GDM1 (cell line): ENCODE measurements around the gene C6orf47.

Experiments used
- DNase-seq: peaks from one replicate; lab custom pipeline; 2025; lab: John Stamatoyannopoulos, UW

Gene C6orf47

DNA sequence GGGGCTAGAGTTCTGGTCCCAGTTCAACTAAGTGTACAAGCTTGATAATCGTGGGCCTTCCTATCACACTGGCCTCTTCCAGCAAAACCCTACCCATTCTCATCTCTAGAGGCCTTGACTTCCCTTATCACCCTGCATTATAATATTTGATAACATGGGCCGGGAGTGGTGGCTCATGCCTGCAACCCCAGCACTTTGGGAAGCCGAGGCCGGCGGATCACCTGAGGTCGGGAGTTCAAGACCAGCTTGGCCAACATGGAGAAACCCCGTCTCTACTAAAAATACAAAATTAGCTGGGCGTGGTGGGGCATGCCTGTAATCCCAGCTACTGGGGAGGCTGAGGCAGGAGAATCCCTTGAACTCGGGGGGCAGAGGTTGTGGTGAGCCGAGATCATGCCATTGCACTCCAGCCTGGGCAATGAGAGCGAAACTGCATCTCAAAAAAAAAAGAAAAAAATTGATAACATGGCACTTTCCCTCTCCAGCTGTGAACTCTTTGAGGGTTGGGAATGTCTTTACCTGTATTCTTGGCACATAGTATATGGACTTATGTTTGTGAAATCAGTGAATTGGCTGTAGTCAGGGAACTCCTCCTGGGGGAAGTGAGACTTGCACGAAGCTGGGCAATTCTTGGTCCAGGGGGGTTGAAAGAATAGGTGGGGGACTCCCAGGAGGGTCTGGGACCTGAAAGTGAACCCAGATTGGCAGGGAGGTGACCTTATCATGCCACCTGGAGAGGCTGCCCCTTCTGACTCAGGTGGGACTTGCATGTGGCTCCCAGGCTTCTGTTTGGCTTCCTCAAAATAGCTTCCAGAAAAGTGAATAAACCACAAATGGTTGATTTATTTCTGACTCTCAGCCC is 915 bp upstream of the C6orf47 start:
- DNase-seq = no peak

DNA sequence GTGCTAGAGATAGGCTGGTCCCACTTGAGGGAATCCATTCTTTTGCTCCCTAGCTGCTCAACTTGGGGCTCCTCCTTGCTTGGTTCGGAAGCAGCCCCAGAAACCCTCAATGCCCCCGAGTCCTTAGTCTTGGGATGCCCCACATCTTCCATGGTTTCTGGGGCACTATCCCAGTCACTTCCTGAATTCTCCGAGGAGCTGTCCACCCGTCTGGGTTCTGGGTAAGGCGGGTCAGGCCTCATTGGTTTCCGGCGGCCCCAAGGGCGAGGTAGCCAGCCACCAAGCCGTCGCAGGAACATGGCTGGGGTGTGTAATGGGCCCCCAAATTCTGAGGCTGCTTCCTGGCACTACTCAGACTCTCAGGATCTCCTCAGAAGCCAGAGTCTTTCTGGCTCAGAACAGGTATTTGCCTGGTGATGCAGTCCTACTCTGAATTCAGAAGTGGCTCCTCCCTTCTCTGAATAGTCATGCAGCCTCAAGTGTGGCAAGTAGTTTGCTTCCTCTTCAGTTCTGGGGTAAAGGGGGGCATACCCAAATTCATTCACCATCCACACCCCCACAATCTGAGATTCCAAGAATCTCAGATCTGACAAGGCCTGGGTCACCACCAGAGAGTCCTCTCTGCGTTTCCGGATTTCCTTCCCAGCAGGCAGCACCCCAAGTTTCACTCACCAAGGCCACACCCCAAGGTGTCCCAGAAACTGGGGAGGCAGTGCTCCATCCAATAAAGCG is 763 bp downstream of the C6orf47 start:
- no peak for DNase-seq

DNA sequence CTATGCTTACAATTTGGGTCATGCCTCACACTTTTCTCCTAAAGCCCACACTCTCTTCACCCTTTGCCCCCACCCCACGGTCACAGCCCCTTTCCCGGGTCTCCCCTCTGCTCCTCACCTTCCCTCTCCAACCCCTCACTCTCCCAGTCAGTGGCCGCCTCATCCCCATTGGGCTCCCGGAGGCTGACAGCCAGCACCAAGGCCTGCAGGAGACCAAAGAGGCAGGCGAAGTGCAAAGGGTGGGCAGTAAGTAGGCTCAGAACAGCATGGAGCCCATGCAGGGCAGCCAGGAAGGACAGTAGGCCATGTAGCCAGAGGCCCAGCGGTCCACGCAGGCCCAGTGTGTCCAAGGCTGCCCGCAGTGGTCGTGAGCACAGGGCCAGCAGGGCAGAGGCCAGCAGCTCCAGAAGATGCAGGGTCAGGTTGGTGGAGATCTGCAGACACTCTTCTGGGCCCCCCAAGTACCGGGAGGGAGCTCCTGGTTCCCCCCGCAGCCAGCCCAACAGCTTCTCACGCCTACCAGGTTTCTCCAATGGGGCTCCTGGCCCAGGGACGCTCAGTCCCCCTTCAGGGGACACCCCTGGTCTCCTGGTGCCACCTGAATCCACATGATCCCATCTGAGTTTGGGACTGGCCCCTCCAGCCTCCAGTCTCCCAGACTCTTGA is 1.5 kb downstream of the C6orf47 start:
- DNase-seq = no peak

DNA sequence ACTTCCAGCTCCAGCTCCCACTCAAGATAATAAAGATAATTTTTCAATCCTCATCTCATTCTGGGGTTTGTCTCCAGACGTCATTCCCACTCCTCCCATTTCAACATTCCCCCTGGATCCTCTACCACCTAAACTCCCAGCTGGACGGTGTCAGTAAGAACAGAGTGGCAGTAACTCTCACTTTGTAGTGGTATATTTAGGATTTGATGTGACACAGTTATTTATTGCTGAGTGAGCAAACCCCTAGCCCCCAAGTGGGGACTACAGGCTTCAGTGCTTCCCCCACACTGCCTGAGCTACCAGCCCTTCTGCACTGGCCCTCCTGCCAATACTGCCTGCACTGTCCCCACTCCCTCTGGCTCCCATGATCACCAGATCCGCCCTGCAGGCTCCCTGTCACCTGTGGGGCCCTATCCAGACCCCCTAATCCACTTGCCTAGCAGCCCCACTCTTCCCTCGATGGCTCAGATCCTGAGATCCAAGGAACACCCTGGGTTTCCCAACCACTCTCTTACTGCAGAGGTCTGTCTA is 2.4 kb downstream of the C6orf47 start:
- DNase-seq = no peak

DNA sequence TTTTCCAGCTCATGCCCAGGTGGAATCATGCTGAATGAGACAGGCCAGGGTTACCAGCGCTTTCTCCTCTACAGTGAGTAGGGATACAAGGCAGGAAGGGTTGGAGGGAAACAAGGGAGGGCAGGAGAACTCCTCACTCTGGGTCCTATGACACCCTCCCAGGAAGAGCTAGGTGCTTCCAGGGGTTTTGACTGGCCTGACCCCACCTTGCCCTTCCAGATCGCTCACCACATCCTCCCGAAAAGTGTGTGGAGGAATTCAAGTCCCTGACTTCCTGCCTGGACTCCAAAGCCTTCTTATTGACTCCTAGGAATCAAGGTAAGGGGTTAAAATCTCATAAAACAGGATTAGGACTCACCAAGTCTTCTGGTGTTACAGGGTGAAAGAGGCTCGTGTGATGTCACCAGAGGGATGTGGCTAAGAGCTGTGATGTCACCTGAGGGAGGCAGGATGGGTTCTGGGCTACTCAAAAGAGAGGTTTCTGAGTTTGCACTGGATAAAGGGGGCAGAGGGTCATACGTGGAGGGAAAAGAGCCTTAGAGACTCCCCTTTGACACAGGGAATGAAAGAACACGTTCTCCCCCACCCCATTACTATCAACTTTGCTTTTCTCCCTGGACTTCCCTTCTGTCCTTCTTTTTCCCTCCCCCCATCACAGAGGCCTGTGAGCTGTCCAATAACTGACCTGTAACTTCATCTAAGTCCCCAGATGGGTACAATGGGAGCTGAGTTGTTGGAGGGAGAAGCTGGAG is 3.0 kb downstream of the C6orf47 start:
- DNase-seq = no peak

- no peak for DNase-seq
These were observed 5.0 kb downstream of the C6orf47 start, which contains the start of gene APOM for GRCh38 chr6:31655349-31656237. TSS of gene APOM (plus strand) at chr6:31655894. CDS start at chr6:31655967, 73 bp downstream.

DNA sequence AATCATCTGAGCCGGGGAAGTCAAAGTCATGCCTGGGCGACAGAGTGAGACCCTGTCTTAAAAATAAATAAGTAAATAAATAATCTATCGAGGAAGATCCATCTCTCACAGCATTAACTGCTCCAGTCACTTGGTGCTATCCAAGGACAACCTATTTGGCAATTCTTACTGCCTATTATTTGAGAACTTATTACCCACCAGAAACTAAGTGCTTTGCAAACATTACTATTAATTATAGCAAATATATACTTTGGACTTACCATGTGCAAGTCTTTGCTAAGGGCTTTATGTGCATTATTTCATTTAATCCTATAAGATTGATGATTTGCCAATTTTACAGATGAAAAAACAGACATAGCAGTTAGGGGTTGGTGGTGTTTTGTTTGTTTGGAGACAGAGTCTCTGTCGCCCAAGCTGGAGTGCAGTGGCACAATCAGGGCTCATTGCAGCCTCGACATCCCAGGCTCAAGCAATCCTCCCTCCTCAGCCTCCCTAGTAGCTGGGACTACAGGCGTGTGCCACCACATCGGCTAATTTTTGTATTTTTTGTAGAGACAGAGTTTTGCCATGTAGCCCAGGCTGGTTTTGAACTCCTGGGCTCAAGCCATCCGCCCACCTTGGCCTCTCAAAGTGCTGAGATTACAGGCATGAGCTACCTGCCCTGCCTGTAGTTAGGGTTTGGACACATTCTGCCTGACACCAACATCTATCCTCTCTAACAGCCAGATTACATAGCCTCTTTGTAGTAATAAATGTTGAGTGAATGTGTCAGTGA is 5.8 kb downstream of the C6orf47 start:
- no peak for DNase-seq

- peak; percentile 94 for DNase-seq
These were observed 7.5 kb downstream of the C6orf47 start for GRCh38 chr6:31652925-31653724.

DNA sequence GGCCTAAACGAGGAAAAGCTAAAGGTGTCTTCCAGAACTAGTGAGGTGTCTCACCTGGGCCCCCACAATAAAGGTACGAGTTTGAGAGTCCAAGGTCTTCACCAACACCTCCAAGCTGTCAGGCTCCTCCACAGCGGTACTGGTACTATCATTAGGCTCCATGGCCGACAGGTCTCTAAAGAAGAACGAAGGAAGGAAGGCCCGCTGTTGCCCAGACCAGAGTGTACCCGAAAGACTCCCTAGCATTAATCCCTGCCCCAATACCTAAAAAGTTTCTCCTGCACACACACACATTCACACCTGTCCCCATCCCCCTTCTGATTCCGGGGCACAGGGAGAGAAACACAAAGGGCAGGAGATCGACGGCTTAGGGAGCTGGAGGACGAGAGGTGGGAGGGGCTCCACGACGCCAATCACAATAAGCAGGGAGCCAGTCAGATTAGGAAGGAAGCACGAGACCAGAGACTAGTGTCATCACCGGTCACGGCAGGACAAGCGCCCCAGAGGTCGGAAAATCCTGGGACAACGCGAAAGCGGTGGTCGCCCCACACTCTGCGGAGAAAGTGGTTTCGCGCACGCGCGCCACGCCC is 8.9 kb downstream of the C6orf47 start:
- DNase-seq = no peak

- DNase-seq = no peak
These were observed 15.3 kb downstream of the C6orf47 start for GRCh38 chr6:31645325-31645724.

DNA sequence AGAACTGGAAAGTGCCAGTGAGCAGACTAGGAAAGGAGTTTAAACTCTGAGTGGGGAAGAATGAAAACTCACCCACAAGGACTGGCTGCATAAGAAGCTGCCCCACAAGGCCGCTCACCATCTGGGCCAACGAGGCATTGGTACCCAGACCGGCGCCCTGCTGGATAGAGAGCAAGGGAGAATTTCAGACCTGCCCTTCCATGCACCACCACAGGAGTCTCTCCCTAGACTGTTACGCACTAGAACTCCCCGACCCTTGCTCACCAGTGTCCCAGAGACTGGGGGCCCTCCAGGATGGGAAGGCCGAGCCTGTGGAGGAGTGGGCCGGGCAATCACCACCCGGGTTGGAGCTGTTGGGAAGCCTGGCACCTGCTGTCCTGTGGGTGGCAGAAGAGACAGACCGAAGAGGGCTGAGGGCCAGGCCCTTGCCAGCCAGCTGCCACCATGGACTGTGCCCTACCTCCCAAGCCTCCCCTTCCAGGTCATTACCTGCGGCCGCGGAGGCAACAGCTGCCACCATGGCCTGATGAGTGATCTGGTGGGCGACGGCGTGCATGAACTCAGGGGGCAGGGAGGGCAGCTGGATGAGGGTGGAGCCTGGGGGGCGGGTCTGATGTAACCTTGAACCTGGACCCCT is 16.6 kb downstream of the C6orf47 start:
- no peak for DNase-seq

DNA sequence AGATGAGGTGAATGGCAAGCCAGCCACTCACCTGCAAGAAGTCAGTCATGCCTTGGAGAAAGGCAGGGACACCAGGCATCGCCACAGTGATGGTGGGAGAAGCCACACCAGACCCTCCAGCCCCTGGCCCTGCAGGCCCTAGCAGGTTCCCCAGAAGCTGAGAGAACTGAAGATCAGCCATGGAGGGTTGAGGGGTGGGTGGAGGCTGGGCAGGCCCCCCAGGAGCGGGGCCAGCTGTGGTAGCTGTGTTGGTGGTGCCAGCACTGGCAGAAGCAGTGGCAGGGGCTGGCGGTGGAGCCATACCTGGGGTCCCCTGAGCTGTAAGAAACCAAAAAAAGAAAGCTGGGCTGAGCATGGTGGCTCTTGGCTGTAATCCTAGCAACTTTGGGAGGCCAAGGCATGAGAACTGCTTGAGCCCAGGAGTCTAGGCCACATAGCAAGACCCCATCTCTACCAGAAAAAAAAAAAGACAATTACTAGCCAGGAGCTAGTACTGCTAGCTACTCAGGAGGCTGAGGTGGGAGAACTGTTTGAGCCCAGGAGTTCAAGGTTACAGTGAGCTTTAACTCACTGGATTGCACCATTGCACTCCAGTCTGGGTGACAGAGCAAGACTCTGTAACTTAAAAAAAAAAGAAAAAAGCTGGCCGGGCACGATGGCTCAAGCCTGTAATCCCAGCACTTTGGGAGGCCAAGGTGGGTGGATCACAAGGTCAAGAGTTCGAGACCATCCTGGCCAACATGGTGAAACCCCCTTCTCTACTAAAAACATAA is 17.6 kb downstream of the C6orf47 start:
- no peak for DNase-seq

GRCh38 chr6:31641370-31641769 is 19.2 kb downstream of the C6orf47 start:
- DNase-seq = no peak

GRCh38 chr6:31640612-31641011 is 20.0 kb downstream of the C6orf47 start:
- DNase-seq = no peak

DNA sequence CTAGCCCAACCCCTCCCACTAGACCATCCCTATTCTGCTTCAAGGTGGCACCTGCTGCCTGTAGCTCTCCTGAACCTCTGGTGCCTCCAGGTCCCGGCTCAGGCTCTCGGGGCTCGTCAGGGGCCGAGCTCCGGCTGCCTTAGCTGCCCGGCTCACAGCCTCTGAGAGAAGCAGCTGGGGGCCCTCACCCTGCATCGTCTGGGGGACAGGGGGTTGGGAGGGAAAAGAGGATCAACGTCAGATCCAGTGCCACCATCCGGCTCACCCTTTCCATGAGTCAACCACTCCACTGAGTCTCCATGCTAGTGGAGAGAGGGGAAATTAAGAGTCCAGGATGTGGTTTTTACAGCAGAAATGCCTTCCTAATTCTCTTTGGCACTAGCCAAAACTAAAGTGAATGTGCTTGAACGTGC is 21.1 kb downstream of the C6orf47 start:
- no peak for DNase-seq

- DNase-seq = no peak
These were observed 21.5 kb downstream of the C6orf47 start for GRCh38 chr6:31639043-31639442.
